Measurements from ENCODE around the gene JAK2.
"Not testable (repeated sequence)": the region's sequence is repeated elsewhere in the genome, so short reads cannot be mapped to it uniquely, and the experiment has no call there.

The JAK2 gene

GRCh38 chr9:4982721-4983482, 2.2 kb upstream of the JAK2 start:
- peak; percentile 57 for DNase-seq

- peak; percentile 24 for DNase-seq
Observed at GRCh38 chr9:4983601-4984165, 1.4 kb upstream of the JAK2 start.

DNA sequence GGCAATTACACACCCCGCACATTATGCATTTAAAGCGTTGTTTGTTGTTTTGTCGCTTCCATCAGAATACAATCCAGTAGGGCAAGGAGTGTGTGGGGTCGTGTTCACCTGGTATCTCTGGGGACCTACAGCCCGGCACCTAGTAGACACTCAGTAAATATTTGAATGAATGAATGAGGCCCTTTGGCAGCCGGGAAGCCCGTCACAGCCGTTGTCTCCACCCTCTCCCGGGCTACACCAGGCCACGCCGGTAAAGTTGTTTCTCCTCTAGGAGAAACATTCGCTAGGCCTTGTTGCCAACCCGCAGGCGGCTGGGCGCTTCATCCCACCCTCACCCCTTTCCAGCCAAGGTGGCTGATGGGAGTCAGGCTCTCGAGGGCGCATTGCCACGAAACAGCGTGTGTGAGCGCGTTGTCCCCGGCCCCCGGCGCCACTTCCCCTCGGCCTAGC, 876 bp upstream of the JAK2 start:
- no peak for DNase-seq

DNA sequence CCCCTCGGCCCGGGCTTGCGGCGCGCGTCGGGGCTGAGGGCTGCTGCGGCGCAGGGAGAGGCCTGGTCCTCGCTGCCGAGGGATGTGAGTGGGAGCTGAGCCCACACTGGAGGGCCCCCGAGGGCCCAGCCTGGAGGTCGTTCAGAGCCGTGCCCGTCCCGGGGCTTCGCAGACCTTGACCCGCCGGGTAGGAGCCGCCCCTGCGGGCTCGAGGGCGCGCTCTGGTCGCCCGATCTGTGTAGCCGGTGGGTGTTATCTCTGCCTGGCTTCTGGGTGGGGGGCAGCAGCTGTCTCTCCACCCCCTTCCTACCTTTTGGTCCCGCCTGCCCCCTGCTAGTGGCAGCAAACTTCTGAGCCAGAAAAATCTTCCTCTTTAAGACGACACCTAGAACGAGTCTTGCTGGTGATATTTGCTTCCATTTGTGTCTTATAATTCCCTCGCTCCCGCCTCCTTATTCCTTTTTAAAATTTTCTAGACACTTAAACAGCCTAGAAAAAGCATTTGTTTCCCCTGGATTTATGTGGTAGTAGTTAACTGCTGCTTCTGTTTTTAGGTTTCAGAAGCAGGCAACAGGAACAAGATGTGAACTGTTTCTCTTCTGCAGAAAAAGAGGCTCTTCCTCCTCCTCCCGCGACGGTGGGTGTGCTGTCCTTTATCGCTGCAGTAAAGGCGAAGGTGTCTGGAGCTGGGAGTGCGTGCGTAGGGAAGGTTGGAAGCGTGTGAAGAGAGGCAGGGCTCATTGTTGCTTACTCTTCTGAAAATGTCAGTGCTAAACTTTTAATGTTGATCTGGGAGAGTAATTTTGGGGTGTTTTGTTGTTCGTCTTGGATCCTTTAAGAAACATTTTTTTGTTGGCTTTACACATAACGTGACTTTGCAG, 554 bp downstream of the JAK2 start:
- DNase-seq = peak; percentile 68

DNA sequence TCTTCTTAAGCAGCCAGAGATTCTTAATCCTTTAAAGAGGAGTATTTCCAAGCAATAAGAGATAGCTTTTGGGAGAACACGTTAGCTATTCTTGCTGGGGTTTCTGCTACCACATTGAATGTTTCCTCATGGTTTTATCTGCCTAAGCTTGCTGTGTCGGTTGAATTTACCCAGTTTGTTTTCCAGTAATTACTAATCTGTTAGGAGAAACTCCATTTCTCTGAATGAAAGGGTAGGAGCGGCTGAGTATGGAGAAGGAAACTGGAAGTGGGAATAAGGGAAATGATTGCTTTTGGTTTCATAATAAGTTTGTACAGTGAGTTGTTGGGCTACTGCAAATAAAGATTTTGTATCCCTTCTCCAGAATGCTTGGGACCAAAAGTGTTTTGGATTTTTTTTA, 1.2 kb downstream of the JAK2 start:
- DNase-seq = peak; percentile 20

- DNase-seq = no peak
Observed at GRCh38 chr9:4986783-4987182, 1.7 kb downstream of the JAK2 start.

DNA sequence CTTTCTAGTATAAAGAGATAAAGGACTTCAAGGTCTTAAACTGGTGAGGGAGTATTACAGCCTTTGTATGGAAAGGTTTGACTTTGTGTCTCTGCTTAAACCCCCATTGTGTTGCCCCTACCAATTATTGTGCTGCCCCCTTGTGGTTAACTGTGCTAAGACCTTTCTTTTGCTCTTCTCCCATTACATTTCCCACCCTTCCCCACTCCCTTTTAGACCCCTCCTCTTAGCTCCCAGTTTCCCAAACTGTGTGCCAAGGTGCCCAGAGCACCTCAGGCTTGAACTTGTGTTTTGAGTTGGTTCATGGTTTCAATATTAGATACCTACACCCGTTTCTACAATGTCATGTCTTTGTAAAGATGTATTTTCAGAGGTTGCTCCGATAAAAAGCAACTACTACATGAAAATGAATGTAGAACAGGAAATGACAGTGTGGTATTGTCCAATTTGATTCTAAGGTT, 2.9 kb downstream of the JAK2 start:
- peak; percentile 46 for DNase-seq

DNA sequence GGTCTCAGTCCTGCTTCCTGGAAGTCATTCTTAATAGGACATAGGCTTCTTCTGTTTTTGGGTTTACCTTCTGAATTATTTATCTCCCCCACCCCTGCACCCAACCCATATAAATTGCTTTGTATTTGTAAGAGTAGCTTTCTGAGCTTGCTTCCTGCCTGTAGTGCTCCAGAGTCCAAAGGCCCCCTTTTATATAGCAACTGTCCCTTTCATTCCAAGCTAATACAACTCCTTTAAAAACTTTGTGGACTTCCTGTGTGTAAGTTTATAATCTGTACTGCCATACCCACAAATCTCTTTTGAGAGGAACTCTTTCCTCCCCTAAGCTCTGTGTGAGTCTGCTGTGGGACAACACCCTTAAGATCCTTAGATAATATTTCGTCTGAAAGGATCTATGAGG, 7.8 kb downstream of the JAK2 start:
- no peak for DNase-seq

DNA sequence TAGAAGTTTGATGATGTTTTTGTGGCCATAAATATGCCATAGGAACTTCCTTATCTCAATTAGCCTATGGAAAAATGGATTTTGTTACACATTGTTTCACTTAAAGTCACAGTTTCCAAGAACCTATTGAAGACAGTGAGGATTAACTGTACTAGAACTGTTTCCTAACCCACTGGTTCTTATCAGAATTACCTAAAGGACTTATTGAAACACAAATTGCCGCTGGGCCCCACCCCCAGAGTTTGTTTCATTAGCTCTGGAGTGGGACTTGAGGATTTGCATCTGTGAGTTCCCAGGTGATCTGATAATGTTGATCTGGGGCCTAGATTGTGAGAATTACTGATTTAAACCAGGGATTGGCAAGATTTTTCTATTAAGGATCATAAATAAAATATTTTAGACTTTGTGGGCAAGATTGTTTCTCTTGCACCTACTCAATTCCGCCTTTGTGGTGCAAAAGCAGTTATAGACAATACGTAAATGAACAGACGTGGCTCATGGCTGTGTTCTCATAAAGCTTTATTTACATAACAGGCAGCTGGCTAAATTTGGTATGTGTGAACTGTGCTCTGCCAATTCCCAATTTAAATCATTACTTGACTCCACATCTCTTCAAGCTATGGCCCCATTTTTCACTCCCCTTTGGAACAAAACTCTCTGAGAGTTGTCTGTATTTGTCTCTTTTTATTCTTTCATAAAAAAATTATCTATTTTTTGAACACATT, 9.3 kb downstream of the JAK2 start:
- DNase-seq = no peak

DNA sequence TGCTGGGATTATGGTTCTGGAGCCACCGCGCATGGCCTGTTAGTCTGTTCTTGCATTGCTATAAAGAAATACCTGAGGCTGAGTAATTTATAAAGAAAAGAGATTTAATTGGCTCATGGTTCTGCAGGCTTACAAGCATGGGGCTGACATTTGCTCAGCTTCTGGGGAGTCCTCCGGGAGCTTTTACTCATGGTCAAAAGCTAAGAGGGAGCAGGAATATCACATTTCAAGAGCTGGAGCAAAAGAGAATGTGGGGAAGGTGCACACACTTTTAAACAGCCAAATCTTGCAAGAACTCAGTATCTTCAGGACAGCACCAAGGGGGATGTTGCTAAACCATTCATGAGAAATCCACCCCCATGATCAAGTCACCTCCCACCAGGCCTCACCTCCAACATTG, 12.1 kb downstream of the JAK2 start:
- no peak for DNase-seq

GRCh38 chr9:4997631-4998030, 12.6 kb downstream of the JAK2 start:
- DNase-seq = no peak

- peak; percentile 16 for DNase-seq
Observed at GRCh38 chr9:5002811-5003210, 17.7 kb downstream of the JAK2 start.

GRCh38 chr9:5004481-5004880, 19.4 kb downstream of the JAK2 start:
- peak; percentile 48 for DNase-seq

GRCh38 chr9:5008202-5008601, 23.1 kb downstream of the JAK2 start:
- no peak for DNase-seq

- no peak for DNase-seq
Observed at GRCh38 chr9:5013374-5013773, 28.3 kb downstream of the JAK2 start.

DNA sequence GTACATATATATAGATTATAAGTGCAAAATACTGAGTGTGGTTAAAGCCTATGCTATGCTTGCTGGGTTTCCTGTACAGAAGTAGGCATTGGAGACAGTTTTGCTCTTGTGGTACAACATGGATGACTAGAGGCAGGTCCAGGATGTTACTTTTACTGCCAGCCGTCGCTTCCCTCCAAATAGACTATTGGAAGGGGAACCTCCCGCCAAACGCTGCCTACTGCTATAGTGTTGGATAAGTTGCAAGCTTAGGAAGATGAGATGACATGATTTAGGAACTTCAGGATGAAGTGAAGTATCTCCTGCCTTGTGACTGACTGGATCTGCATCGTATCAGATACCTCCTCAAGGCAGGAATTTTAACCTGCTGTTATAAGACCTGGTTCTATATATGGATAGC, 30.9 kb downstream of the JAK2 start:
- DNase-seq = no peak

GRCh38 chr9:5025416-5025815, 40.3 kb downstream of the JAK2 start:
- DNase-seq = no peak

- not testable (repeated sequence) for DNase-seq
Observed at GRCh38 chr9:5031941-5032340, 46.9 kb downstream of the JAK2 start.

DNA sequence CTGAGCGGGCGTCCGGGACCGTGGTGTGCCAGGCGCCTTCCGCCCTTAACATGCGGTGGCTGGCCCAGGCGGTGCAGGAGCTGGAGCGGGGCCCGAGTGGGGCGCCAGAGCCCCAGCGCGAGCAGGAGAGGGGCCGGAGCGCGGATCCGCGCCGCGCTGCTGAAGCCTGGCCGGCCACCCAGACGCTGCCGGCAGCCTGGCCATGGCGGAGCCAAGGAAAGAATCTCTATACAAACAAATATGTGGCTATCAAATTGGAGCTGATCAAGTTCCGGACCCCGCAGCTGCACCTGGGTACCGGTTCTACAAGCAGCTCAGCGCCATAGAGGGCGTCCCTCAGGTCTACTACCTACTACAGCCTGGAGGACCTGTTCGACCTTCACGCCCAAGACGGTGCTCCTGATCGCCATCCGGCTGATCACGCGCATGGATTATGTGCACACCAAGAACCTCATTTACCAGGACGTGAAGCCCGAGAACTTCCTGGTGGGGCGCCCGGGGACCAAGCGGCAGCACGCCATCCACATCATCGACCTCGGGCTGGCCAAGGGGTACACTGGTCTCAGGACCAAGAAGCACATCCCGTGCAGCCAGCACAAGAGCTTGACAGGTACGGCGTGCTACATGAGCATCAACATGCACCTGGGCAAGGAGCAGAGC, 55.8 kb downstream of the JAK2 start:
- no peak for DNase-seq

- no peak for DNase-seq
Observed at GRCh38 chr9:5041390-5042115, 56.5 kb downstream of the JAK2 start.

GRCh38 chr9:5042661-5043178, 57.6 kb downstream of the JAK2 start:
- DNase-seq = no peak

Measured in MV-4-11 (cell line).